GM12891 (cell line): ENCODE measurements around the gene CABLES1.

ENCODE experiments used
- PAX5 ChIP-seq: IDR thresholded peaks from 2 replicates; pipeline ENCODE4 v1.6.1; 2011; ENCODE audit warnings: low read length, moderate library complexity, mild to moderate bottlenecking; ENCODE audit not compliant: insufficient read depth, severe bottlenecking
- POLR2A ChIP-seq: IDR thresholded peaks from 2 replicates; pipeline ENCODE4 v1.6.1; 2011; ENCODE audit warnings: low read depth, low read length, control low read depth
- POLR2AphosphoS5 ChIP-seq: IDR thresholded peaks from 2 replicates; pipeline ENCODE4 v1.6.1; 2011; ENCODE audit warnings: low read depth, low read length, control low read depth
- POU2F2 ChIP-seq: IDR thresholded peaks from 2 replicates; pipeline ENCODE4 v1.6.1; 2011; ENCODE audit warnings: low read depth, mild to moderate bottlenecking, control low read depth, low read length, moderate library complexity
- TAF1 ChIP-seq: IDR thresholded peaks from 2 replicates; pipeline ENCODE4 v1.6.1; 2011; ENCODE audit warnings: low read depth, low read length, control low read depth

DNA sequence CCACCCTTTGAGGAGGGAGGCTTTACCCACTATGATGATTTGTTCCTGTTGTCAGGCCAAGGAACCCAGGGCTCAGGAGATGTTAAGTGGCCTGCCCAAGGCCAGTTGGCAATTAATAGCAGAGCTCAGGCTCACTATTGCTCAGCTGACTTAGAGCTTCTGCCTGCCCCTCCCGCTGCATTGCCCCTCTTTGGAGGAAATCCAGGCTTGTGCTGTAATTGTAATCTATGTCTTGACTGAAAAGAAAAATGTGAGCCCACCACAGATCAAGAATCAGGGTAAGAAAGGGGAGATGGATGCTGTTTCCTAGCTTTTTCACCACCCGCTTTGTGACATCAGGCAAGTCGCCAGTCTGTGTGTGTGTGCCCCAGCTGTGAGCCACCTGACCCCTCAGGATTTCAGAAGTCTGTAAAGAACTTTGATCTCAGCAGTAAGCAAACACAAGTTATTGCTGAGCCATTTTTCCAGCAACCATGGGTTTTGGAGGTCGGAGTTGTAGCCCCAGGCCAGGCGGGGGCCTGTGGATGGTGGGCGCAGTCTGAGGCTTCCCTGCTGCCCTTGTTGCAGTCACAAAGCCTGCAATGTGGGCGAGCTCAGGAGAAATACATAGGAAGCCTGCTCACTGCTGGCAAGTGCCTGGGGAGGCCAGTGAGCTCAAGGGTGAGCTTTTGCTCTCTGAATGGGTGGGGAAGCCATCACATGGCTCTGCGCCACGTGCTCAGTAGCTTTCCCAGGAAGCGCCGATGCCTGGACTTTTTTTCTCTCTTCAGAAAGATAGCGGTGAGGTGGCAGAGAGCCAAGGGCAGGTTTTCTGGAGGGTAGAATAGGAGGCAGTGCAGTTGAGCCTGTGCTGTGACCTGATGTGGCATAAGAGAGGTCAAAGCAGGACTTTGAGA is 6.1 kb downstream of the CABLES1 start:
- TF ChIP-seq POLR2A (no peak), TAF1 (no peak), POLR2AphosphoS5 (no peak), PAX5 (no peak), POU2F2 (no peak)
